Stimulated activated CD8-positive, alpha-beta memory T cell treated with anti-CD3 and anti-CD28 coated beads, Interleukin-15, amount 100 ng/mL, for 48 hours (primary cell): ENCODE results near the gene ZNF263.

Source experiments
- DNase-seq, 2 donors: peaks; one replicate each; pipeline ENCODE4 v3.0.0-alpha.2; 2020; ENCODE audit warnings: low read depth in 2 of 2

The ZNF263 gene

DNA sequence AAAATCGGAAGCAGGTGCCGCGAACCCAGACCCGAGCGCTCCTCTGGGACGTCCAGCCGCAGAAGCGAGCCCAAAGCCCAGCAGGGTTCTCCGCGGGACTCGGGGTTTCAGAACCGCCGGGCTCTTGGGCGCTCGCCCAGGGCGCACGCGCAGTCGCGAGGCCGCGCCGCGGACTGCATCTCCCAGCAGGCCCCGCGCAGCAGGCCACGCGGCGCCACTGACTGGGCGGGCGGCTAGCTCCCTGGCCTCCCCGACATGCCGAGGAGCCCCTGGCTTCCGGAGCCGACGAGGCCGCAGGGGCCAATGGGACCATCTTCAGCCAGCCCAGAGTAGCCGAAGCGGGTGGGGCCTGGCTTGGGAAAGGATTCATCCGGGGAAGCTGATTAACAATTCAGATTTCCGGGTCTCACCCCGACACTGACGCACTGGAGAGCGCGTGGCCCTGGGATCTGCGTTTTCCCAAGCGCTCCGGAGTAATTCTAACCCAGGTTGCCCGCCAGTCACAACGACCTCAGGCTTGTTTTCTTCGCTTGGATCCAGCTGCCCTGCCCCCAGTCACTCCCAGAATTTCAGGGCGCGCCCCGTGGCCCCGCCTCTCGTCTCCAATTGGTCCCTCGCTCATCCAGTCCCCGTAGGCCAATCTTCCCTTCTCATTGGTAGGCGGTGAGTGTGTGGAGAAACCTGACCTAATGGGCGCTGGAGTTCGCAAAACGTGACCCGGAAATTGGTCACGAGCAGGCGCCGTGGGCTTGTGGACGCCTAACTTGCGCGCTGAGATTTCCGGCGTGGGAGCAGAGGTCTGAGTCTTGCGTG, at the start of gene ZNF263:
ZNF263 (plus strand) TSS at position 762 of the 813 bp plus-strand sequence. CDS start 328 bp downstream, outside the sequence.
- peak; percentile 89 to 91 for DNase-seq

DNA sequence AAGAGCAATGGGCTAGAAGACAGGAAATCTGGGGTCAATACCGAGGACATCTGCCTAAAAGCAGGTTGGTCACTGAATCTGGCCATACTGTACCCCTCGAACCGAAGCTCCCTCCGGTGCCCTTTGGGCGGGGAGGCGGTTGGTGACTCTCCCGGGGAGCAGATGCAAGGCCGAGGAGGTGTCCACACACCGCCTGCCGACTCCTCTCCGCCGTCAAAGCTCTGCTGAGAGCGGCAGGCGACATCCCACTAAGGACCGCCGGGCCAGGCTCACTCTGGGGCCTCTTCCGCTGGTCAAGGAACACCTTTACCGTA, 48.8 kb upstream of the ZNF263 start:
- DNase-seq: no peak

DNA sequence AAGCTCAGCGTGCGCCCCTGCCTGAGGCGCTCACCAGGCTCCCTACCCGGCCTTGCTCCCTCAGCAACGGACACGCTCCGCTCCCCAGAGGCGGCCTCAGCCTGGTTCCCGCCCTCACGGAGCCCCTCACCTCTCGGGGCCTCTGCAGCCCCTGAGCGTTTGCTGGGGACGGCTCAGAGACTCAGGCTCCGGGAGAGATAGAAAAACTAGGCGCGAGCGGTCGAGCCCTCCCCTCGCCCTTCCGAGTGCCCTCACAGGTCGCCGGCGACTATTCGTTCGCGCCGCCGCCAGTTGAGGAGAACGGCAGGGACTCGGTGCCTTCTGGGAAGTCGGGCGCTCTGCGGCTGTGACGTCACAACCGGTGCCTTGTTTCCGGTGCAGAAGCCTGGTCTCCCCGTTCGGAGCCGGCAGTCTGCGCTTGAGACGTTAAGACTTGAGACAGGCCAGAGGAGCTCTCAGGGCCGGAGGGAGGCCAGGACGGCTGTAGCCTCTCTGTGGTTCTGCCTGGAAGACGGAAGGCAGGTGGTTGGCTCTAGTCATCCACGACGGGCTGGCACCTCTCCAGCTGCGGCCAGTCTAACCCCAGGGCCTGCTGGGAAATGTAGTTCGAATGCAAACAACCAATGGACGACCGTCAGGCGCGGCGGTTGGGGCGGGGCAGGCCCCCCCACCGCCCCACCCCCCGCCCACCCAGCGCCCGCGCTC, 48.3 kb upstream of the ZNF263 start, which contains the start of gene ZNF200:
ZNF200 (minus strand) TSS at position 302 of the 705 bp plus-strand sequence. CDS start 1,403 bp downstream, outside the sequence.
- DNase-seq: peak; percentile 89 to 91

DNA sequence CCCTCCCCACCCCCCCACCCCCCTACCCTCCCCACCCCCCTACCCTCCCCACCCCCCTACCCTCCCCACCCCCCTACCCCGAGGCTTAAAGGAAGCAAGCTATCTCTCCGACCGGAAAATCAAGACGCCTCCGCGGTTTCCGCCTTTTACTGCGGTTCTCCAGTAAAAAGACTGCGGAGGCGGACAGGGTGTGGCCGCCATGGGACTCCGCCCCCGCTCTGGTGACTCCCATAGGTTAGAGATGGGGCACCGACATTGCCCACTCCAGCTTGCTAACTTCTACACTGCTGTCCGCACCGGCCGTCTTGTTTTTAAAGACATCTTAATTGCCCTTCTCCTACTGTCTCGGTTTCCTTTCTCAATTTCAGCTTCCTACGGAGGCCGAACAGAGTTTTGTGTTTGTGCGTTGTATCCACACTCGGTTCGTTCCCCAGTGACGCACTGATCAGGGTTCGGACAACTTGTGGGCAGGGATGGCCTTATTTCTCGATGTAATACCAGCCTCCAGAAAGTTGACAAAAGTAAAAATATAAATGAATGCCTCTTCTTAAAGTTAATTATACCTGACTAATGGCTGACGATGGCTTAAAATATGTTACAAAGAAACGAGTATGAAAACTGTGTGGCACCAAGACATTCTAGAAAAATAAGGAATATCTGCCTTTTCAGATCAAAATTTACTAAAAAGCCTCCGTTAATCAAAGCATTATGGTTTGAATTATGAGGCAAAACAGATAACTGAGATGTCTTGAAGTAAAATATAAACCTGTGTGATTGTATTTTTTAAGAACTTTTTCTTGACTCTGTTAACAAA, 47.2 kb upstream of the ZNF263 start:
- no peak for DNase-seq

DNA sequence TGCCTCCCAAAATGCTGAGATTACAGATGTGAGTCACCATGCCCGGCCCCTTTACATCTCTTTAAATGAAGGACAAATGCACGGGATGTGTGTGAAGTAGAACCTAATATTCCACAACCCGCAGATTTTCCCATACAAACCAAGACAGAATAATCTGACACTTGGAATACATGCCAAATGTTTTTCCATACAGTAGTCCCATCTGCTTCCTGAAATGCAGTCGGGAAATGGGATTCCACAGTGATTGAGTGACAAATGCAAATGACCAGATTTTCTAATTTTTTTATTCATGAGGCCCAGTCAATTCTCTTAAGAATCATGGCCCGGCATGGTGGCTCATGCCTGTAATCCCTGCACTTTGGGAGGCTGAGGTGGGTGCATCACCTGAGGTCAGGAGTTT, 41.5 kb upstream of the ZNF263 start:
- no peak for DNase-seq

DNA sequence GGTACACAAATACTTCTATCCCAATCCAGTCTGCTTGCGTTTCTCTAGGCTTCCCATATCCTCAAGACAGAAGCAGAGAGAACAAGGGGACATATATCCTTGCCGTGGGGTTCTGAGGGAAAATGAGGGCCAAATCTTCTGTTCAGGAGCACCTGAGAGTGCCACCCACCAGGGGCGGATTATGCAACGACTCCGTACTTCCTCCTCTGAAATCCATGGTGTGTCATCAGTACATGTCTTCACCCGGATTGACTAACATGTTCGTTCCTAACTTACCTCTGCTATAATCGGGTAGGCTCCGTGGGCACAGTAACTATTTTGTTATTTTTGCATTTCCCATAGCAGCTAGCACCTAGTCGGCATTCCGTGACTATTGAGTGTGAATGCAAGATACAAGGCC, 40.6 kb upstream of the ZNF263 start:
- no peak for DNase-seq

DNA sequence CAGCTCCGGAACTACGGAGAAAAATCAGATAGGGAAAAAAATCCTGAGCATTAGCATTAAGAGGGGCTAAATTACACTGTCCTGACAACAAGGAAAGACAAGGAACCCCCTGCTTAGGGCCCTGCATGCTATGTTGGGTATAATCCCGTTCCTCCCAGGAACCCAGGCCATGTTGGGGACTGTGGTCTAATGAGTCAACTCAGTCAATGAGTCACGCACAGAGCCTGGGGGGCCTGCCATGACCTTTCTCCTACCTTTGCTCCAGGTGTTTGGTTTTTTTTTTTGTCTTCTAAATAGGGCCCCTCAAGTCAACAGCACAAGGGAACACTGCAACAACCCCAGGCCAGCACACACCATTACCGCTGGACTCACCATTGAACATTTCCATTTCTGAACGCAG, 39.4 kb upstream of the ZNF263 start:
- DNase-seq: no peak

DNA sequence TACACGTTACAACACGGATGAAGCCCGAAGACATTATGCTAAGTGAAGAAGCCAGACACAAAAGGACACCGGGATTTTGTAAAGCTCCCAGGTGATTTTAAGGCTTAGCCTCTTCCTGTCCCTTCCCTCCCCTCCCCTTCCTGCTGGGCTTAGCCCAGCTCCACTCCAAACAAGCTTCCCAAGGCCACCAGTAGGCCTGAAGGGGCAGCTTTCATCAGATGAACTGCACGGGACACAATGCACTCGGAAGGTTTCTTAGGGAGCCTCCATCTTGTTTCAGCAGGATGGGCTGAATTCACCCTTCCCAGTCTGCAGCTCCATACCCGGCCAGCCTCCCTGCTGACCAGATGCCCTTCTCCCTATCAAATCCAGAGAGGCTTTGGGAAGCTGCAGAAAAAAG, 37.3 kb upstream of the ZNF263 start:
- DNase-seq: no peak

DNA sequence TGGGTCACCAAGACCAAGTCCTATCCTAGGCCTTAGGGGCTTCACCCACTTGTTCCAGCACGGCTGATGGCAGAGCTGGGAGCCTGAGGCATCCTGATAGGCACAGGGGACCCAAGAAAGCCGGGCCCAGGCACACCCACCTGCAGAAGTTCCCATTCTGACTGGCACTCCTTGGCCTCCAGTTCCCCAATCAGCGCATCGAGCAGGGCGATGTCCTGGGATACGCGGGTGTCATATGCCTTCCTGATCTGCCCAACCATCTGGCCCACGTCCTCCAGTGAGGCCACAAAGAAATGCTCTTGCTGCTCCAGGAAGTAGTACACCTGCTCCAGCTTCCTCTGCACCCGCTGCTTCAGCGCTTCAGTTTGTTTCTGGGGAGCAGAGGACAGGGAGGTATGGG, 36.4 kb upstream of the ZNF263 start:
- DNase-seq: no peak

DNA sequence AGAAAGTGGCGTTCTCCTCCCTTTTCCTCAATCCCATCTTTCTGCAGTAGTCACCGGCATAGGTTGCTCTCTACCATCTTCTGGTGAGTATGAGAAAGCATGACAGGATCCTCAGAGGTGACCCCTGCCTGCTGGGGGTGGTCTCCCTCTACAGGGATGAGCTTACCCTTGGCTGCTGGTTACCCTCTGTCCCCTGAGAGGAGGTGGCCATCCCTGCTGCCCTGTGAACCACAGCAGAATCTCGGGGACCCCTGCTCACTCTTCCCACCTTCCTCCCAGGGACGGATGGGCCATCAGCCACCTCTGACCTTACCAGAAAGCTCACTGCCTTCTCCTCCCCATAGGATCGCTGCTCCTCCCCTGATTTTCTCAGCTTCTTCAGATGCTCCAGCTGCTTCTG, 34.7 kb upstream of the ZNF263 start:
- DNase-seq: no peak

DNA sequence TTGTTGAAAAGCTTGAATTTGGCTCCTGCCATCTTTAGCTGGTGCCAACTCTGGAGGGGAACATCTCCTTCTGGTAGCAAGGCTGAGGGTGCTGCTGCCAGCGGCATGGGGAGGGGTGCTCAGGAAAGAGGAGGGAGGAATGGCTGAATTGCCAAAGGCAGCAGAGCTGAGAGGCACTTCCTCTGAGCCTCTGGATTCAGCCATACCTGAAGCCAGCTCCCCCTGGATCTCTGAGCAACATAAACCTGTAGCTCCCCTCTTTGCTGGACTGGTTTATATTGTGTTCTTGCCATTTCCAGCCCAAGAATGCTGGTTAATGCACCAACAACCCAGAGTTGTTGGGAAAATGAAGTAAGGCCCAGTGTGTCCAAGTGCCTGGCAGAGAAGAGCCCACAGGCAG, 34.3 kb upstream of the ZNF263 start:
- no peak for DNase-seq

DNA sequence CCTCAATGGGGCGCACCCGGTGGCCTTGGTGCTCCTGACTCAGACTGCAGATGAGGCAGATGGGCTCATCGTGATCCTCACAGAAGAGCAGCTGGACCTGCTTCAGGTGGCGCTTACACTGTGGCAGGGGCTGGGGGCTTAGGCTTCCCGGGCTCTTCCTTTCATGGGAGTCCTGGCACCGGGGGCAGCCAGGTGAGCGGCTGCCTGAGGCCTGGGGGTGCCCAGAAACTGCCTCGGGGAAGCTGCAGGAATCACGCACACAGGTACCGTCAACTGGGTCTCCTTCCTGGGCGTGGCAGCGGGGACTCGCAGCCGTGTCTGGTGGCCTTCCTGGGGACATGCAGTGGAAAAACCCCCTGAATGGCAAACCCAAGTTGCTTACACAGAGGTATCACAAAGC, 33.8 kb upstream of the ZNF263 start:
- DNase-seq: no peak

DNA sequence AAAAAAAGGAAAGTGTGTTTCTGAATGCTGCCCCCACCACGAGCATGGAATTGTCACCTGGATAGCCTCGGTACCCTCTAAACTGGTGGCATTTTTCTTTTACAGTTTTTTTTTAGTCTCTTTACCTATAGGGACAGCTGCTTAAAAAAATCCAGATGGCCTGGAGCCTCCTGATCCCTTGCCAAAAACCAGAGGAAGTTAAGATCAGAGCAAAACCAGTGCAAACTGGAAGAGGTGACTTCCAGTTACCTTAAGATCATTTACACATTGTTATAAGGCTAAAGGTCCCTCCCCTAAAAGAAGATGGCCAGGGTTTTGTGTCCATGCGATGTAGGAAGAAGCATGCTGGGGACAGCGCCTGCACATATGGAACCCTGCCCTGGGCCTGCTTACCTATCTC, 30.3 kb upstream of the ZNF263 start:
- no peak for DNase-seq

DNA sequence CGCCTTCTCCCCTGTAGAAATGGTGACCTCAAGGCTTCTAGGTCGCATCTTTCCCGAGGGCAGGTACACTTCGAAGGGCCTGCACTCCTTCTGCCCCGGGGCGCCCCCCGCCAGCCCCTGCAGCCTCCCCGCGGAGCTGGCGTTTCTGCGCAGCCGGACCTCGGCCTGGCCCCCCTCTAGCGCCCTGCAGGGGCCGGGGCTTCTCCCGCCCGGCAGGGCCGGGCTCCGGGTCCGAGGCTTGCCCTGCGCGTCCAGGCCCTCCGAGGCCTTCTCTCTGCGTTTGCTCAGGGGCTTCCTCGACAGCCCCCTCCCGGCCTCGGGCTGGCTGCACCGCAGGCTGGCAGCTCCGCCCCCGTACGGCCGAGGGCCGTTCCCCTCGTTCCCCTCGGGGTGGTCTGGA, 29.0 kb upstream of the ZNF263 start:
- no peak for DNase-seq

DNA sequence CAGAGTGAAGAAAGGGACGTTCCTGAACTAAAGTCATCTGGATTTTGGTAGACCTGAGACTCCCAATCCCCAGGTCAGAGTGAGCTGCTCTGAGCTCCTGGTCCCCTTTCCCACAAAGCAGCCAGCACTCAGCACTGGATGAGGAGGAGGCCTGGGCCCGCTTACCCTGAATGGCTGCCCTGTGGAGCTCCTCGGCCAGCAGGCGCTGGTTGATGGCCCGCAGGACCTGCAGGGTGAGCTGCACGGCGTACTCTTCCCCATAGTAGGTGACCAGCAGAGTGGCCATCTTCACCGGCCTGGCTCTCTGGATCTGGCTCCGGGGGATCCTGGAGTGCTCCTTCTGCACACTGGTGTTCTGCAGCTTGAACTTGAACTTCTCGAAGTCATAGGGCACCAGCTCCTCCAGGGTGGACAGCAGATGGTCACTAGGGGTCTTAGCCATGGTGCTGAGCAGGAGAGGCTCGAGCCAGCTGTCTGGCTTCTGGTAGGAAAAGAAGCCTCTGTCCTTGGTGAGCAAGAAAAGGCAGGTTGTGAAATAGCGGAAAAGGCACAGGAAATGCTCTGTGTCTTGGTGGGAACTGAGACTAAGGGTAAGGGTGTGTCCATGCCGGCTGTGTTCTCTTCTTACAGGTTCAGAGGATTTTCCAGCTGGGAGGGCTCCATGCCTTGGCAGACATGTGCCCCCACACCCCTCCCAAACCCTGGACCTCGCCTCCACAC, 27.0 kb upstream of the ZNF263 start, which contains the start of gene MEFV:
MEFV (minus strand) TSS at position 488 of the 720 bp plus-strand sequence; CDS start at position 442, 46 bp downstream.
- DNase-seq: no peak

DNA sequence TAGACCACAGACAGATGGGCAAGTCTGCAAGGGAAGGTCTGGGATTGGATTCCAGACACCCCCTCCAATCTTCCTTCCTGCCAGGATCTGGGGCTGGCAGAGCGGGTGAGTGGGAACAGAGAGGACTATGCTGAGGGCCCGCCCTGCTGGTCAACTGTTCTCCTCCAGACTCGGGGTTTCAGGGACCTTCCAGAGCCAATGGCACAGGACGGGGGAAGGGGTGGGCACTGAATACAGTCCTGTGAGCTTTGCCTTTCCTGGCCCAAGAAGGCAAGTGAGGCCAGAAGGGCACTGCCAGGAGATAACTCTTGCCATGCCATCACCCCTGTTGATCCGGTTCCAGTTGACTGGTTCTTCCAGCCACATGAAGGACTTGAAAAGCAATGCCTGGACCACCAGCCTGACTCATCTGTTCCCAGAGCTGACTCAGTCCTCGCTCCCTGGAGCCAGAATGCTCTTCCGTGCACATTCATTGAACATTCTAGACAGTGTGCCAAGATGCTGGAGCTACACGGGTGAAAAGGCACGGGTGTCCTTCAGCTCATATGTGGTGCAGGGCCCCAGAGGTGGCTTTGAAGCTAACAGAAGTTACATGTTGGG, 26.3 kb upstream of the ZNF263 start:
- DNase-seq: no peak

DNA sequence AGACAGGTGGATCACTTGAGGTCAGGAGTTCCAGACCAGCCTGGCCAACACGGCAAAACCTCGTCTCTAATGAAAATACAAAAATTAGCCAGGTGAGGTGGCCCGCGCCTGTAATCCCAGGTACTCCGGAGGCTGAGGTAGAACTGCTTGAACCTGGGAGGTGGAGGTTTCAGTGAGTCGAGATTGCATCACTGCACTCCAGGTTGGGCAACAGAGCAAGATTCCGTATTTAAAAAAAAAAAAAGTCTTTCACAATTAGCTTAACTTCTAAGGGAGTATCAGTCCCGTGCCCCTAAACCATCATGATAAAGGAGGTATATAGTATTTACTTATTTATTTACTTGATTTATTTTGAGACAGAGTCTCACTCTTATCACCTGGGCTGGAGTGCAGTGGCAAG, 23.5 kb upstream of the ZNF263 start:
- no peak for DNase-seq

DNA sequence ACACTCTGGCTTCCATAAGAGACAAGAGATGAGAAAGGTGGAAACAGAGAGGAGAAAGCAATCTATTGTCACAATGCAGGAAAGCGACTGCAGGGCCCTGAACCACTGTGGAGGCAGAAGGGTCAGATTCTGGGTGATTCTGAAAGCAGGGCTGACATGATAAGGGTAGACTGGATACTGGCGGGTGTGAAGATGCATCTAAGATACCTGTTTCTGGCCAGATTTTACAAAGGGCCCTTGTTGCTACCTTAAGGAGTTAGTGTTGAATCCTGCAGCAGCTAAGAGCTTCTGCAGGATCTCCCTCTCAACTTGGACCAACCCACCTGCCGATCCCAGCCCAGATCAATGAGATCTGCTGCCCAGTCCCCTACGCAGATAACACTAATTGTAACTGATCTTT, 20.8 kb upstream of the ZNF263 start:
- DNase-seq: no peak

DNA sequence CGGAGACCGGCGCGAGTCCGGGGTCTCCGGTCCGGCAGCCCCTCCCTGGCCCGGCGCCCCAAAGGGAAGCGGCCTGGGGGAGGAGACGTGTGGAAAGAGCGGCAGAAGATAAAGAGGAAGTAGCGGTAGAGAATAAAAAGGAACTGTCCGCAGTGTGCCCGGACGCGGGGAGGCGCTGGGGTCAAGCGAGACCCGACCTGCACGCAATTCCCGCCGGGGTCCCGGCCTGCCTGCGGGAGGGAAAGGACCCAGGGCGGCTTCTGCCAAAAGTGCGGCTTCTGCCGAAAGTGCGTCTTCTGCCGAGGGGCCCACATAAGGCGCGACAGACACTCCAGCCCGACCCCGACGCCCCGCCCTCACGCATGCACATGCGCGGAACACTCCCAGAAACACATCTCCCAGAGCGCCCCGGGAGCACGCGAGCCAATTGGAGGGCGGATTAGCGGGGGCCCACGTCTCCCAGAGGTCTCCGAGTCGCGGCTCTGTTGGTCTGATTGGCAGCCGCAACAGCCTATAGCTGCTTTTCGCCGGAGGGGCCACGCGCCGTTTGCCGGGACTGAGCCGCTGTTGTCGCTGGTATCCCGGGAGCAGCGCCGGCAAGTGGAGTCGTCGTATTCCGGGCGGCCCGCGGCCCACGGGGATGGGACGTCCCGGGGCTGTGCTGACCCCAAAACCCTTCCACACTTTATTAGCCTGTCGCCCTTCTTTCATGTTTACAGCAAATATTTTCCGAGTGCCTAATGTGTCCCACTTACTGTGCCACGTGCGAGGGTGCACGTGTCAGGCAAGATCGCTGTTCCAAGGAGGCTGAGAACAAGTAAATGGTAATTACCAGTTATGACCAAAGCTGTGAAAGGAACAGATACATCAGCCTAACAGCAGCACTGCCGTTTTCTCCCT, 18.9 kb upstream of the ZNF263 start:
- DNase-seq: peak; percentile 93 to 98

DNA sequence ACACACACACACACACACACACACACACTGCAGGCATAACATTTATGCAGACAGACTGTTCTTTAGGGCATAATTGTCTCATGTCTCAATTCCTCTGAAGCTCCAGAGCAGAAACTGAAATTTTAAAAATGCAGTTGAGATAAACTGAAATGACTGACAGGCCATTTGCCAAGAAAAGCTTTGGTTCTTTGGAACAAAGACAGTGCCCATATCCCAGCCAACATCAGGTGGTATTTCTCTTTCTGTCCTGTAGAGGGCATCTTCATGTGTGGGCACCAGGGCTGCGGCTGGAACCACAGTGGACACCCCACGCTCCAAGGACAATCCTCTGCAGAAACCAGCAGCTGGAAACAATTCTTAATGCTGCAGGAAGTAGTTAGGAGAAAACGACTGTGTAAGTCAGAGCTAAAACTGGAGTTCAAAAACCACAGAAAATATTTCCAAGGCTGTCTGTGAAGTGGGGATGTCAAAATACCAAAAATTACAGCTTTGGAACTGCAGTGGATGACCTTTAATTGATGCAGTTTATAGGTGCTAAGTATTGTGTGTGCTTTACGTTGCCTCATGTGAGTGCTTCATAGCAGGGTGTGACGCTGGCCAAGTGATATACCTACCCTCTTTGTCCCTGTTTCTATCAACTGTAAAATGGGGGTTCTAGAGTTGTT, 16.3 kb upstream of the ZNF263 start:
- DNase-seq: no peak
